ENCODE results near the gene FPGS. TPM values are rescaled to one million over a fixed set of nuclear protein-coding genes. Genes with fewer than 3 reads are reported as not detected.

The FPGS gene
- total and polyA plus RNA-seq, 4 donors: 42.5 to 115 (median 93.6) TPM

DNA sequence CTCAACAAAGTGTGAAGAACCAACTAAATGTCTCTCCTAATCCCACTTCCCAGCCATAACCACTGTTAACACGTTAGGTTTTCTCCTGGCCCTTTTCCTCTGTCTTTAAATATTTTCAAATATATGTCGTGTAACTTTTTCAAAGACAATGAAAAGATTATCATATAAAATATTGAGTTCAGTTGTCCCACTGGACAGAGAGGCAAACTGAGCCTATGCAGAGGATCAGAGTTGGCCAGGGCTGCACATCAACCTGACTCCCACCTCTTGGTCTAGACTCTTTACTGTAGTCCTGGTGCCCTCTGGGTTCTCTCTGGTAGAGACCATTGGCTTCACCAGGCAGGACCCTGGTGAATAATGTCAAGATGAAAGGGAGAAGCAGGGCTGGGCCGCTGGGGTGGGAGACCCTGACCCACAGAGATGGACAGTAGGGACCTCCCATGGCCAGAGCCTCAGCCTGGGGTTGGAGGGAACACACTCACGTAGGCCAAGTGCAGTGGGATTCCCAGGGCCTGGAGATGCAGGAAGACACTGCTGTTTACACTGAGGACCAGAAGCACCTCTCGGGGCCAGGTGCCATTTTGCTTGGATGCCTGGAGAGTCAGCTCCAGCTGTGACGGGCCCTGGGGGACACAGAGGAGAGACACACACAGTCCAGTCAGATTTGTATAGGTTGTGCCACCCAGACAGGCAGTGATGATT is 26.7 kb downstream of the FPGS start:
- DNase-seq (no peak), ATAC-seq (ENCODE audit: insufficient read depth, low FRiP score) (no peak)
- Histone ChIP-seq H3K9me3 (ENCODE audit: control insufficient read depth in 4 of 4, insufficient read depth in 3 of 4, low read length in 3 of 4) (no peaks in the 10 kb centered on the region), H3K27me3 (ENCODE audit: control insufficient read depth in 3 of 3, insufficient read depth in 3 of 3, low read length in 2 of 3) (no peaks in the 10 kb centered on the region), H3K27ac (ENCODE audit: low read depth in 1 of 2, low read length in 1 of 2) (peak overlapping the region; percentile 56 to 77), H3K4me1 (ENCODE audit: control insufficient read depth in 5 of 5, insufficient read depth in 5 of 5, low read length in 5 of 5) (peaks cover 0 to 40% (median 12%) of the 10 kb centered on the region in 5 donors), H3K4me3 (no peak overlapping the region), H3K9ac (ENCODE audit: insufficient read depth in 1 of 2, low read length in 2 of 2) (peak overlapping the region in 1 of 2 donors; percentile 11), H3K36me3 (ENCODE audit: control insufficient read depth in 4 of 4, insufficient read depth in 4 of 4, low read length in 4 of 4) (peaks cover 0 to 28% (median 5%) of the 10 kb centered on the region in 4 donors)
- TF ChIP-seq, protein P1, sequence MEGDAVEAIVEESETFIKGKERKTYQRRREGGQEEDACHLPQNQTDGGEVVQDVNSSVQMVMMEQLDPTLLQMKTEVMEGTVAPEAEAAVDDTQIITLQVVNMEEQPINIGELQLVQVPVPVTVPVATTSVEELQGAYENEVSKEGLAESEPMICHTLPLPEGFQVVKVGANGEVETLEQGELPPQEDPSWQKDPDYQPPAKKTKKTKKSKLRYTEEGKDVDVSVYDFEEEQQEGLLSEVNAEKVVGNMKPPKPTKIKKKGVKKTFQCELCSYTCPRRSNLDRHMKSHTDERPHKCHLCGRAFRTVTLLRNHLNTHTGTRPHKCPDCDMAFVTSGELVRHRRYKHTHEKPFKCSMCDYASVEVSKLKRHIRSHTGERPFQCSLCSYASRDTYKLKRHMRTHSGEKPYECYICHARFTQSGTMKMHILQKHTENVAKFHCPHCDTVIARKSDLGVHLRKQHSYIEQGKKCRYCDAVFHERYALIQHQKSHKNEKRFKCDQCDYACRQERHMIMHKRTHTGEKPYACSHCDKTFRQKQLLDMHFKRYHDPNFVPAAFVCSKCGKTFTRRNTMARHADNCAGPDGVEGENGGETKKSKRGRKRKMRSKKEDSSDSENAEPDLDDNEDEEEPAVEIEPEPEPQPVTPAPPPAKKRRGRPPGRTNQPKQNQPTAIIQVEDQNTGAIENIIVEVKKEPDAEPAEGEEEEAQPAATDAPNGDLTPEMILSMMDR (IDR thresholded peaks at IDR 0.05; ENCODE audit: control extremely low read depth, extremely low read depth): no peak
- WGBS, 2 donors: 74 to 80% methylated on average over 6 of the region's 6 CpGs

DNA sequence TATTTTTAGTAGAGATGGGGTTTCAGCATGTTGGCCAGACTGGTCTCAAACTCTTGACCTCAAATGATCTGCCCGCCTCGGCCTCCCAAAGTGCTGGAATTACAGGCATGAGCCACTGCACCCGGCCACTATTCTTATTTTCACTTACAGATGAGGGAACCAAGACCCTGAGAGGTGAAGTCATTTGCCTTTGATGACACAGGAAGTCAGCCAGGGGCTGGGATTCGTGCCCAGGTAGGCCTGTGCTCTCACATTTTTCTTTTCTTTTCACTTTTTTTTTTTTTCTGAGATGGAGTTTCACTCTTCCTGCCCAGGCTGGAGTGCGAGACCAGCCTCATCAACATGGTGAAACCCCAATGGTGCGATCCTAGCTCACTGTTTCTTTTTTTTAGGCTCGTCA is 29.6 kb downstream of the FPGS start:
- Histone ChIP-seq H3K9me3 (ENCODE audit: control insufficient read depth in 4 of 4, insufficient read depth in 3 of 4, low read length in 3 of 4) (no peaks in the 10 kb centered on the region), H3K9ac (ENCODE audit: insufficient read depth in 1 of 2, low read length in 2 of 2) (no peak overlapping the region), H3K4me1 (ENCODE audit: control insufficient read depth in 5 of 5, insufficient read depth in 5 of 5, low read length in 5 of 5) (peaks cover 6 to 42% (median 25%) of the 10 kb centered on the region in 5 donors), H3K27me3 (ENCODE audit: control insufficient read depth in 3 of 3, insufficient read depth in 3 of 3, low read length in 2 of 3) (no peaks in the 10 kb centered on the region), H3K4me3 (no peak overlapping the region), H3K36me3 (ENCODE audit: control insufficient read depth in 4 of 4, insufficient read depth in 4 of 4, low read length in 4 of 4) (peaks cover 0 to 6% (median 2%) of the 10 kb centered on the region in 4 donors), H3K27ac (ENCODE audit: low read depth in 1 of 2, low read length in 1 of 2) (no peak overlapping the region)
- WGBS, 2 donors: 45 to 62% methylated on average over 7 of the region's 7 CpGs
- ATAC-seq (ENCODE audit: insufficient read depth, low FRiP score): no peak
- DNase-seq: no peak
- TF ChIP-seq, protein P1 (IDR thresholded peaks at IDR 0.05; ENCODE audit: control extremely low read depth, extremely low read depth): no peak

DNA sequence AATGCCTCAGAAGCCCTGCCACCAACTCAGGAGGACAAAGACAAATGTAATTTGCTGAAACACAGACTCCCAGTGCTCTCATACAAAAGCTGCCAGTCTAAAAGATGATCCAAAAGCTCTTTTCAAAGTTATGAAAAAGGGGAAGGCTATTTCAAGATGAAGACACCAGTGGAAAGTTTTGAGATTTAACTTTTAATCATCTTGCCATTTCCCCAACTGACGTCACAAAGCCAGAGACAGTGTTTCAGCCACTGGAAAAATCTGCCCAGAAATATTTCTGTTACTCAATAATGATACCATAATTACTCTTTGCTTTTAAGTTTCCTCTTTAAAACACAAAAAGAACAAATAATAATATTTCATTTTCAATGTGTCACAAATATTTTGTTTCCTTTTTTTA is 30.9 kb downstream of the FPGS start:
- no peak for ATAC-seq (ENCODE audit: insufficient read depth, low FRiP score)
- Histone ChIP-seq H3K27ac (ENCODE audit: low read depth in 1 of 2, low read length in 1 of 2) (peak overlapping the region in 1 of 2 donors; percentile 59), H3K4me1 (ENCODE audit: control insufficient read depth in 5 of 5, insufficient read depth in 5 of 5, low read length in 5 of 5) (peaks cover 16 to 43% (median 30%) of the 10 kb centered on the region in 5 donors)

More for the DNA sequence above, 30.9 kb downstream of the FPGS start:
- Histone ChIP-seq H3K9me3 (ENCODE audit: control insufficient read depth in 4 of 4, insufficient read depth in 3 of 4, low read length in 3 of 4) (no peaks in the 10 kb centered on the region), H3K27me3 (ENCODE audit: control insufficient read depth in 3 of 3, insufficient read depth in 3 of 3, low read length in 2 of 3) (no peaks in the 10 kb centered on the region), H3K4me3 (no peak overlapping the region), H3K36me3 (ENCODE audit: control insufficient read depth in 4 of 4, insufficient read depth in 4 of 4, low read length in 4 of 4) (peaks cover 0 to 6% (median 2%) of the 10 kb centered on the region in 4 donors), H3K9ac (ENCODE audit: insufficient read depth in 1 of 2, low read length in 2 of 2) (no peak overlapping the region)
- peak in 2 of 3 donors; percentile 68 to 70 for DNase-seq
- 10 to 30% methylated on average over 1 of the region's 1 CpG for WGBS, 2 donors
- TF ChIP-seq, protein P1 (IDR thresholded peaks at IDR 0.05; ENCODE audit: control extremely low read depth, extremely low read depth): no peak

Measured in lung (tissue), 12 donors.